A549 treated with CpdA at 1 μM for 4 hours (cell line): ENCODE results near the gene MAPKAPK3. TPM values are rescaled to one million over a fixed set of nuclear protein-coding genes. Genes with fewer than 3 reads are reported as not detected.

Source experiments
- total RNA-seq: library from RNA; stranded (reverse); fragments of 200-300 nt; extraction: Qiagen RNA extraction; gene quantifications from 5 replicates; pipeline ENCODE4 v1.2.3, GENCODE V29; 2022; ENCODE audit warnings: low read depth

The MAPKAPK3 gene
- 21.9 to 27.4 TPM (median 24.5 TPM) in 5 replicates for total RNA-seq

GRCh38 chr3:50617096-50617791, at the start of gene MAPKAPK3:
TSS of gene MAPKAPK3 (plus strand) at chr3:50617151. CDS start at chr3:50617566, 415 bp downstream.

GRCh38 chr3:50567386-50568167, 49.4 kb upstream of the MAPKAPK3 start, which contains the start of gene C3orf18:
TSS of gene C3orf18 (minus strand) at chr3:50567747. CDS start at chr3:50565699, 2,048 bp downstream.

GRCh38 chr3:50568947-50569749, 47.8 kb upstream of the MAPKAPK3 start, which contains the start of gene HEMK1:
TSS of gene HEMK1 (plus strand) at chr3:50569522. CDS start at chr3:50571105, 1,583 bp downstream.

GRCh38 chr3:50611464-50612233, 5.3 kb upstream of the MAPKAPK3 start, which contains the start of gene CISH:
TSS of gene CISH (minus strand) at chr3:50611774. CDS start at chr3:50611650, 124 bp downstream.

GRCh38 chr3:50674349-50675178, 57.6 kb downstream of the MAPKAPK3 start, which contains the start of gene DOCK3:
TSS of gene DOCK3 (plus strand) at chr3:50674927. CDS start at chr3:50675264, 337 bp downstream.

Other genes with a start within 250 kb of the MAPKAPK3 start
- gene CACNA2D2, start 113.5 kb upstream of the MAPKAPK3 start, total RNA-seq = 0.28 to 0.66 TPM (median 0.52 TPM) in 5 replicates
- gene C3orf18, start 49.4 kb upstream of the MAPKAPK3 start, total RNA-seq = 2.1 to 3.1 TPM (median 2.6 TPM) in 5 replicates
- gene HEMK1, start 47.6 kb upstream of the MAPKAPK3 start, total RNA-seq = 4.9 to 6.9 TPM (median 6.5 TPM) in 5 replicates
- gene CISH, start 5.4 kb upstream of the MAPKAPK3 start, total RNA-seq = 0.46 to 0.78 TPM (median 0.66 TPM) in 5 replicates
- gene DOCK3, start 57.8 kb downstream of the MAPKAPK3 start, total RNA-seq = 0.42 to 0.51 TPM (median 0.49 TPM) in 5 replicates